ENCODE measurements around the gene TSPOAP1. TPM values are rescaled to one million over a fixed set of nuclear protein-coding genes. Genes with fewer than 3 reads are reported as not detected.

TSPOAP1 gene
- total and polyA plus RNA-seq, 2 of the 13 experiments (the other 11 are each of a cell fraction or from before 2014, with no cell fraction given) = not detected

DNA sequence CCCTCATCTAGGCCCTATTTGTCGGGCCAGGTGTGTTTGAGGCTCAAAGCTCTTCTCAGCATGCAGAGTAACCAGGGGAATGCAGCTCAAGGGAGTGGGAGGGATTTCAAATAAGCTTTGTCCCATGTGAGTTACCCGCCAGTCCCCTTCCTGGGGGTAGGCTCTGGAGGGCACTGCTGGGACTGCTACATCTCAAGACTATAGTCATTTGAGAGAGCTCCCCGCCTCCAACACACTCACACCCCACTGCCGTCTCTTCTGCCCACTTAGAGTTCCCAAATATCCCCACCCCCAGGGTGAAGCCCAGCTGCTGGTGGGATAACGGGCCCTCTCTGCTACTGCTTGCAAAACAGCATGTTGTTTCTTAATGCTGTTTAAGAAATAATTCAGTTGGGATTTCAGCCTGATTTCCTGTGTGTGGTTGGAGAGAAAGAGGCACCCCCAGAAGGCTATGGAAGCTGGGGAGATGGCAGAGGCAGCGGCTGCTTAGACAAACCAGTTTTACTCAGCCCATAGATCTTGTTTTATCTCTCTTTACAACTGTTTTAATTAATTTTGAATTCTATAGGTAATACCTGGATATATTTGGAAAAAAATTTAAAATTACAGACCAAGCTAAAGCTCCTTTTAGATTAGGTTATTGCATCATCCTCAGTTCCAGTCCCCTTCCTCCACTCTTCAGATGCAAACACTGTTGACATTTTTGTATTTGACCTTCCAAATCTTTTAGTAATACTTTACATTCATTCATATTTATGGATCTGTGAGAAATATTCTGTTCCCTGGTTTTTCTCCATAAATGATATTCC is 43.8 kb downstream of the TSPOAP1 start:
- intact Hi-C loops (cut with micrococcal nuclease; ENCODE audit: unreplicated experiment) (no loop called here), in situ Hi-C loops (cut with HindIII; ENCODE audit: extremely low pct_ligation_motif_present, low pct_unique_long_range_greater_than_20kb) (no loop called here)
- H2AFZ ChIP-seq (ENCODE audit: low read length) = no peak overlapping the region
- POLR2A ChIA-PET = no interaction called here
- 0 out of 4 replicates have a peak, but pooled peaks of 1 of the 2 experiments have one; percentile 33 for TF ChIP-seq ATF4 (CRISPR knock-in tag; IDR thresholded peaks at IDR 0.05)
- TF ChIP-seq ZMYM4 (CRISPR knock-in tag; IDR thresholded peaks at IDR 0.05) = no peak
- TF ChIP-seq KAT8 (CRISPR knock-in tag; IDR thresholded peaks at IDR 0.05) = no peak
- TF ChIP-seq HOMEZ (CRISPR knock-in tag; IDR thresholded peaks at IDR 0.05; ENCODE audit: low read depth) = no peak
- peak; percentile 62; the same call in 1 of the 2 replicates for TF ChIP-seq CEBPB (IDR thresholded peaks at IDR 0.05; ENCODE audit: borderline replicate concordance, low read depth, low read length)
- no peak for TF ChIP-seq ELF4 (CRISPR knock-in tag; IDR thresholded peaks at IDR 0.05; ENCODE audit: borderline replicate concordance)
- no peak for TF ChIP-seq E2F2 (CRISPR knock-in tag; IDR thresholded peaks at IDR 0.05; ENCODE audit: borderline replicate concordance)
- TF ChIP-seq ATF7 (IDR thresholded peaks at IDR 0.05) = peak; percentile 55
- no peak for TF ChIP-seq ATF7 (CRISPR knock-in tag; IDR thresholded peaks at IDR 0.05)
- no peak for TF ChIP-seq SP4 (CRISPR knock-in tag; IDR thresholded peaks at IDR 0.05)
- H3K36me3 ChIP-seq (replicated peaks in 1 of 2; ENCODE audit: control insufficient read depth in 1 of 2, insufficient read depth in 2 of 2, low read length in 2 of 2) = no peaks in the 10 kb centered on the region
- H3K9me3 ChIP-seq (ENCODE audit: low read length) = no peaks in the 10 kb centered on the region
- H3K4me3 ChIP-seq (replicated peaks in 1 of 3; ENCODE audit: insufficient read depth in 1 of 3, low read depth in 2 of 3, low read length in 3 of 3) = no peak overlapping the region
- no peaks in the 10 kb centered on the region for H3K79me2 ChIP-seq (ENCODE audit: insufficient read depth, low read length)
- CTCF ChIA-PET (ENCODE audit: low intra/inter-chr PET ratio, low total read pairs) = no interaction called here
- no peak overlapping the region; the same call in 1 of the 2 replicates for H3K4me2 ChIP-seq (ENCODE audit: low read depth, low read length)
- H3K27ac ChIP-seq (ENCODE audit: extremely low read length, insufficient read depth, low read length) = no peak overlapping the region
- peaks cover 10% of the 10 kb centered on the region for H3K4me1 ChIP-seq (ENCODE audit: insufficient read depth, low read length)
- BruUV-seq (replicated peaks) = no TSS peak
- 60% methylated on average over 6 of the region's 6 CpGs for WGBS (ENCODE audit: low lambda C conversion rate)
- ATAC-seq (no peak; the same call in 2 of the 3 replicates), DNase-seq (ENCODE audit: low spot score) (no peak), FAIRE-seq (no peak)
- no peak overlapping the region for H3K9ac ChIP-seq (ENCODE audit: insufficient read depth, low read depth, low read length)
- no peaks in the 10 kb centered on the region for H4K20me1 ChIP-seq (ENCODE audit: insufficient read depth, low read length)
- H3K27me3 ChIP-seq (ENCODE audit: control insufficient read depth in 1 of 2, insufficient read depth in 2 of 2, low read length in 2 of 2) = peaks cover 2 to 37% of the 10 kb centered on the region in 2 experiments; a peak in 4 of 5 replicates

Data from HepG2 (cell line).